ENCODE measurements around the gene HYAL3. TPM values are rescaled to one million over a fixed set of nuclear protein-coding genes. Genes with fewer than 3 reads are reported as not detected.
"Not testable (repeated sequence)": the region's sequence is repeated elsewhere in the genome, so short reads cannot be mapped to it uniquely, and the experiment has no call there.

HYAL3 gene
- total RNA-seq, 2 experiments from 2014 or later, result 9.7 to 12.7 TPM

- POLR2A ChIA-PET, result interaction anchor here (1.8 kb wide), 1 partner anchor 16 kb away, joined by 4 read pairs; no protein-coding TSS in a partner anchor
- no peak overlapping the region for H3K27ac Mint-ChIP-seq
- no peak for ATAC-seq
- peaks cover 7% of the 10 kb centered on the region for H3K36me3 Mint-ChIP-seq (ENCODE audit: low read depth)
- DNase-seq, result no peak
- CTCF ChIA-PET, result interaction anchor here (2.0 kb wide), 1 partner anchor 10 kb away, joined by 7 read pairs; no protein-coding TSS in a partner anchor
- H3K4me3 Mint-ChIP-seq, result no peak overlapping the region
- peaks cover 24% of the 10 kb centered on the region for H3K4me1 Mint-ChIP-seq (ENCODE audit: low read depth)
- no peaks in the 10 kb centered on the region for H3K9me3 Mint-ChIP-seq (ENCODE audit: insufficient read depth)
- no peaks in the 10 kb centered on the region for H3K27me3 Mint-ChIP-seq (ENCODE audit: low read depth)
Measured at GRCh38 chr3:50314342-50314741, 15.1 kb upstream of the HYAL3 start.

DNA sequence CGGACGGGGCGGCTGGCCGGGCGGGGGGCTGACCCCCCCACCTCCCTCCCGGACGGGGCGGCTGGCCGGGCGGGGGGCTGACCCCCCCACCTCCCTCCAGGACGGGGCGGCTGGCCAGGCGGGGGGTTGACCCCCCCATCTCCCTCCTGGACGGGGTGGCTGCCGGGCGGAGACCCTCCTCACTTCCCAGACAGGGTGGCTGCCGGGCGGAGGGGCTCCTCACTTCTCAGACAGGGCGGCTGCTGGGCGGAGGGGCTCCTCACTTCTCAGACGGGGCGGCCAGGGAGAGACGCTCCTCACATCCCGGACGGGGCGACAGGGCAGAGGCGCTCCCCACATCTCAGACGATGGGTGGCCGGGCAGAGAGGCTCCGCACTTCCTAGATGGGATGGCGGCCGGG lies 12.8 kb upstream of the HYAL3 start:
- ATAC-seq; CTCF ChIA-PET; H3K9me3 Mint-ChIP-seq (ENCODE audit: insufficient read depth); H3K4me3 Mint-ChIP-seq; H3K36me3 Mint-ChIP-seq (ENCODE audit: low read depth); DNase-seq; H3K27ac Mint-ChIP-seq; H3K27me3 Mint-ChIP-seq (ENCODE audit: low read depth); POLR2A ChIA-PET: not testable (repeated sequence)
- H3K4me1 Mint-ChIP-seq (ENCODE audit: low read depth), result peaks cover 16% of the 10 kb centered on the region

- Mint-ChIP-seq H3K27ac (no peak overlapping the region), H3K4me3 (no peak overlapping the region), H3K4me1 (ENCODE audit: low read depth) (peaks cover 13% of the 10 kb centered on the region), H3K9me3 (ENCODE audit: insufficient read depth) (no peaks in the 10 kb centered on the region), H3K36me3 (ENCODE audit: low read depth) (peaks cover 2% of the 10 kb centered on the region), H3K27me3 (ENCODE audit: low read depth) (no peaks in the 10 kb centered on the region)
- no peak for ATAC-seq
- DNase-seq, result no peak
- ChIA-PET CTCF (interaction anchor here (2.0 to 10.1 kb wide), 2 partner anchors 17 to 58 kb away, joined by 5 to 113 read pairs; partner anchors contain the start of gene HYAL2), POLR2A (no interaction called here)
Measured at GRCh38 chr3:50304601-50305000, 5.4 kb upstream of the HYAL3 start.

GRCh38 chr3:50303013-50303815 lies 4.0 kb upstream of the HYAL3 start, which contains the start of gene HYAL1:
Gene HYAL1, minus strand, starts transcription at chr3:50303574. Its CDS starts 618 bp downstream, at chr3:50302956.
- H3K4me3 Mint-ChIP-seq, result no peak within 1 kb of the TSS
- H3K36me3 Mint-ChIP-seq (ENCODE audit: low read depth), result no peaks in the 10 kb centered on the region
- H3K9me3 Mint-ChIP-seq (ENCODE audit: insufficient read depth), result no peaks in the 10 kb centered on the region
- CTCF ChIA-PET, result interaction anchor here (10.1 kb wide), 1 partner anchor 18 kb away, joined by 113 read pairs; the partner anchor contains the start of gene HYAL2
- no peaks in the 10 kb centered on the region for H3K27me3 Mint-ChIP-seq (ENCODE audit: low read depth)
- POLR2A ChIA-PET, result interaction anchor here (1.3 kb wide), 1 partner anchor 33 kb away, joined by 3 read pairs; no protein-coding TSS in a partner anchor
- H3K4me1 Mint-ChIP-seq (ENCODE audit: low read depth), result peaks cover 15% of the 10 kb centered on the region
- no peak within 1 kb of the TSS for H3K27ac Mint-ChIP-seq
- DNase-seq (peak; percentile 21), ATAC-seq (no peak)

- ATAC-seq (no peak), DNase-seq (no peak)
- Mint-ChIP-seq H3K9me3 (ENCODE audit: insufficient read depth) (no peaks in the 10 kb centered on the region), H3K4me1 (ENCODE audit: low read depth) (peaks cover 23% of the 10 kb centered on the region), H3K36me3 (ENCODE audit: low read depth) (no peaks in the 10 kb centered on the region), H3K4me3 (no peak overlapping the region), H3K27me3 (ENCODE audit: low read depth) (no peaks in the 10 kb centered on the region), H3K27ac (no peak overlapping the region)
- ChIA-PET CTCF (interaction anchor here (10.1 kb wide), 1 partner anchor 19 kb away, joined by 113 read pairs; the partner anchor contains the start of gene HYAL2), POLR2A (interaction anchor here (1.3 kb wide), 1 partner anchor 34 kb away, joined by 3 read pairs; no protein-coding TSS in a partner anchor)
Measured at GRCh38 chr3:50302095-50303012, 3.1 kb upstream of the HYAL3 start.

- Mint-ChIP-seq H3K27me3 (ENCODE audit: low read depth) (no peaks in the 10 kb centered on the region), H3K9me3 (ENCODE audit: insufficient read depth) (no peaks in the 10 kb centered on the region), H3K36me3 (ENCODE audit: low read depth) (peaks cover 2% of the 10 kb centered on the region), H3K27ac (peak overlapping the region; percentile 99), H3K4me1 (ENCODE audit: low read depth) (peaks cover 32% of the 10 kb centered on the region), H3K4me3 (peak overlapping the region; percentile 97)
- CTCF ChIA-PET, result interaction anchor here (10.1 kb wide), 1 partner anchor 21 kb away, joined by 113 read pairs; the partner anchor contains the start of gene HYAL2
- POLR2A ChIA-PET, result no interaction called here
- ATAC-seq, result no peak
- no peak for DNase-seq
Measured at GRCh38 chr3:50300681-50301254, 1.6 kb upstream of the HYAL3 start.

DNA sequence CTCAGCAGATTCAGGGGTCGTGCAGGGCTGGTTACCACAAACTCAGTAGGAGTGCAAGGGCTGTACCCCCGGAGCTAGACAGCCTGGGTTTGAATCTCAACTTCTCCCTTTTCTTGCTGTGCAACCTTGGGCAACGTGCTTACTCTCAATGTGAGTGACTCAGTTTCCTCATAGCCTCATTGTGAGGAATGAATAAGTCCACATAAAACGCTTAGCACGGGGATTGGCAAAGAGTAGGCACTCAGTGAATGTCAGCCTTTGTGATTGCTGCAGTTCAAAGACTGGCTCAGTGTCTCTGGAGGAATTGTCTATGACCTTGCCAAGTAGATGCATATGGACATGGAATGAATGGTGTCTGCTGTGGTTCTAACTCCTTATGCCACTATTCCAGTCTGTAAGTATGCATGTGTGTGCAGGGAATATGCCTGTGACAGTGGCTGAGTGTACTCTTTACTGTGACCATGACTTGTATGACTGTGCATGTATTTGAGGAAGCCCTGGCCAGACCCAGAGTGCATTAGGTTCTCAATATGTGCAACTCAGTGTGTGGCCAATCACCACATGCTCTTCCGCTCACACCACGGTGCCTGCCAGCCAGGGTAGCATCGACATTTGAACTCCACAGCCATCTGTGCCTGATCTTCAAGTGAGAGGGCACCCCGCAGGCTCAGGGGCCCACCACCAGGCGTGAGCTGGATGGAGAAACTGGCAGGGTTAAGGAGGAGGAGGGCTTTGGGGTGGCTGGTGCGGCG lies 900 bp upstream of the HYAL3 start:
- ChIA-PET CTCF (interaction anchor here (0.9 to 10.1 kb wide), 11 partner anchors 13 to 242 kb away, joined by 3 to 113 read pairs (median 6); partner anchors contain the start of genes HYAL2 and RASSF1), POLR2A (interaction anchor here (0.7 to 3.5 kb wide), 12 partner anchors 12 to 306 kb away, joined by 3 to 27 read pairs (median 4); partner anchors contain the start of genes GNAI2 and RASSF1)
- H3K9me3 Mint-ChIP-seq (ENCODE audit: insufficient read depth), result no peaks in the 10 kb centered on the region
- peaks cover 32% of the 10 kb centered on the region for H3K4me1 Mint-ChIP-seq (ENCODE audit: low read depth)
- ATAC-seq, result no peak
- DNase-seq, result no peak
- peak overlapping the region; percentile 99 for H3K27ac Mint-ChIP-seq
- no peaks in the 10 kb centered on the region for H3K27me3 Mint-ChIP-seq (ENCODE audit: low read depth)
- H3K36me3 Mint-ChIP-seq (ENCODE audit: low read depth), result peaks cover 2% of the 10 kb centered on the region
- H3K4me3 Mint-ChIP-seq, result peak overlapping the region; percentile 97

- Mint-ChIP-seq H3K27me3 (ENCODE audit: low read depth) (no peaks in the 10 kb centered on the region), H3K9me3 (ENCODE audit: insufficient read depth) (no peaks in the 10 kb centered on the region), H3K27ac (peak overlapping the region; percentile 99), H3K4me3 (peak overlapping the region; percentile 97), H3K36me3 (ENCODE audit: low read depth) (peaks cover 2% of the 10 kb centered on the region), H3K4me1 (ENCODE audit: low read depth) (peaks cover 32% of the 10 kb centered on the region)
- ChIA-PET POLR2A (interaction anchor here (0.7 to 3.5 kb wide), 13 partner anchors 11 to 307 kb away, joined by 3 to 27 read pairs (median 4); partner anchors contain the start of genes CYB561D2, GNAI2, NPRL2 and RASSF1), CTCF (interaction anchor here (0.9 to 10.1 kb wide), 12 partner anchors 14 to 243 kb away, joined by 3 to 113 read pairs (median 6); partner anchors contain the start of genes HYAL2 and RASSF1)
- no peak for ATAC-seq
- no peak for DNase-seq
Measured at GRCh38 chr3:50299638-50299928, 378 bp upstream of the HYAL3 start.

GRCh38 chr3:50297896-50298725 lies 1.1 kb downstream of the HYAL3 start:
- CTCF ChIA-PET, result interaction anchor here (0.7 to 10.1 kb wide), 12 partner anchors 23 to 71 kb away, joined by 3 to 113 read pairs (median 6); partner anchors contain the start of genes CYB561D2, HYAL2, NPRL2 and RASSF1
- Mint-ChIP-seq H3K4me3 (peak overlapping the region; percentile 97), H3K27me3 (ENCODE audit: low read depth) (no peaks in the 10 kb centered on the region), H3K9me3 (ENCODE audit: insufficient read depth) (no peaks in the 10 kb centered on the region), H3K4me1 (ENCODE audit: low read depth) (peaks cover 34% of the 10 kb centered on the region), H3K36me3 (ENCODE audit: low read depth) (peaks cover 2% of the 10 kb centered on the region), H3K27ac (peak overlapping the region; percentile 99)
- POLR2A ChIA-PET, result interaction anchor here (0.5 to 3.5 kb wide), 11 partner anchors 10 to 358 kb away, joined by 3 to 27 read pairs (median 4); partner anchors contain the start of genes CYB561D2, NPRL2, RASSF1 and RBM6
- ATAC-seq (no peak), DNase-seq (no peak)

DNA sequence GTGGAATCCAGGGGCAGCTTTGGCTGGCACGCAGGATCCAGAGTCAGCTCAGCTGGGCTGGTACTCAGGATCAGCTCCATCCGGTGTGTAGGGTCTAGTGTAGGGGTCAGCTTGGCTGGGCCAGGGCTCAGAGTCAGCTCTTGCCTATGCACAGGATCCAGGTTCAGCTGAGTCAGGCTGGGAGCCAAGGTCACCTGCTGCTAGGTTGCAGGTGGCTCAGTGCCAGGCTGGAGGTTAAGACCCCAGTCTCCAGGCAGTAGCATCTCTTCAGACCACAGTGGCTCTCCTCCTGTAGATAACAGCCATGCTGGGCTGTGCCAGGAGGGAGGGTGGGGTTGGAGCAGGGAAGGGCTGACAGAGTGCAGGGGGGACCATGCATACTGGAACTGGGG lies 1.8 kb downstream of the HYAL3 start:
- H3K4me3 Mint-ChIP-seq, result peak overlapping the region; percentile 97
- ChIA-PET CTCF (interaction anchor here (1.2 to 1.4 kb wide), 2 partner anchors 23 to 25 kb away, joined by 3 read pairs; no protein-coding TSS in a partner anchor), POLR2A (interaction anchor here (0.5 to 3.5 kb wide), 2 partner anchors 18 to 40 kb away, joined by 4 to 27 read pairs; no protein-coding TSS in a partner anchor)
- no peak for DNase-seq
- peaks cover 41% of the 10 kb centered on the region for H3K4me1 Mint-ChIP-seq (ENCODE audit: low read depth)
- H3K36me3 Mint-ChIP-seq (ENCODE audit: low read depth), result peaks cover 2% of the 10 kb centered on the region
- no peak for ATAC-seq
- peak overlapping the region; percentile 99 for H3K27ac Mint-ChIP-seq
- H3K27me3 Mint-ChIP-seq (ENCODE audit: low read depth), result no peaks in the 10 kb centered on the region
- no peaks in the 10 kb centered on the region for H3K9me3 Mint-ChIP-seq (ENCODE audit: insufficient read depth)

Measured in activated CD8-positive, alpha-beta T cell treated with anti-CD3 and anti-CD28 coated beads, Interleukin-2, amount 10 ng/mL, durations not matched to agents 7 days and 5 days (primary cell).